ENCODE data around the gene SNX10. TPM values are rescaled to one million over a fixed set of nuclear protein-coding genes. Genes with fewer than 3 reads are reported as not detected.
A peak's percentile ranks its signal among the peaks of the same experiment; 100 is the strongest.

Gene SNX10
- total and polyA plus RNA-seq, 2 donors (not counting 1 experiment from before 2014, with no cell fraction given): under 0.01 to 0.41 TPM

DNA sequence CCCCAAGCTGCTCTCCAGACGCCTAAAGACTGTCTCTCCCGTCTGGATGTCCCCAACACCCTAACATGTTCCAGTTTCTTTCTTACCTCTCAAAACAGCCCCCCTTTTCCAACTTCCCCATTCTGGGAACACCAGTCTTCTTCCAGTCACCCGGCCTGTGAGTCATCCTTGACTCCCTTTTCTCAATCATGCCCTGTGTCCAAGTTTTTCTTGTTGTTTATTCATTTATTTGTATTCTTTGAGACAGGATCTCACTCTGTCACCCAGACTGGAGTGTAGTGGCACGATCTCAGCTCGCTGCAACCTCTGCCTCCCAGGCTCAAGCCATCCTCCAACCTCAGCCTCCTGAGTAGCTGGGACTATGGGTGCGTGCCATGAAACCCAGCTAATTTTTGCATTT, 15.6 kb downstream of the SNX10 start:
- no peaks in the 10 kb centered on the region for H3K36me3 ChIP-seq (ENCODE audit: control insufficient read depth, insufficient read depth, low read length)
- H4K20me1 ChIP-seq (ENCODE audit: control insufficient read depth, extremely low read depth, insufficient read depth, low read length): no peaks in the 10 kb centered on the region
- H3K79me2 ChIP-seq (ENCODE audit: control insufficient read depth, insufficient read depth, low read length): no peaks in the 10 kb centered on the region
- no peak for TF ChIP-seq EZH2 (IDR thresholded peaks at IDR 0.05; ENCODE audit: low read length, missing control alignments)
- H3K4me1 ChIP-seq (ENCODE audit: control insufficient read depth, extremely low read depth, insufficient read depth, low read length): no peaks in the 10 kb centered on the region
- H2AFZ ChIP-seq (ENCODE audit: low read length): no peak overlapping the region
- H3K27me3 ChIP-seq (ENCODE audit: control insufficient read depth, insufficient read depth, low read length): no peaks in the 10 kb centered on the region
- H3K9ac ChIP-seq (ENCODE audit: insufficient read depth, low read length): no peak overlapping the region
- H3K9me3 ChIP-seq (ENCODE audit: control insufficient read depth, insufficient read depth, low read depth, low read length): no peaks in the 10 kb centered on the region
- no peak overlapping the region for H3K4me3 ChIP-seq (replicated peaks in 1 of 4; ENCODE audit: control extremely low read depth in 1 of 4, insufficient read depth in 1 of 4, low read depth in 3 of 4, low read length in 4 of 4)
- peak; percentile 26 to 56 for DNase-seq (ENCODE audit: low read depth in 2 of 2)
- H3K4me2 ChIP-seq (ENCODE audit: extremely low read depth, insufficient read depth, low read length): no peak overlapping the region
- no peak overlapping the region for H3K27ac ChIP-seq (ENCODE audit: insufficient read depth, low read length)

DNA sequence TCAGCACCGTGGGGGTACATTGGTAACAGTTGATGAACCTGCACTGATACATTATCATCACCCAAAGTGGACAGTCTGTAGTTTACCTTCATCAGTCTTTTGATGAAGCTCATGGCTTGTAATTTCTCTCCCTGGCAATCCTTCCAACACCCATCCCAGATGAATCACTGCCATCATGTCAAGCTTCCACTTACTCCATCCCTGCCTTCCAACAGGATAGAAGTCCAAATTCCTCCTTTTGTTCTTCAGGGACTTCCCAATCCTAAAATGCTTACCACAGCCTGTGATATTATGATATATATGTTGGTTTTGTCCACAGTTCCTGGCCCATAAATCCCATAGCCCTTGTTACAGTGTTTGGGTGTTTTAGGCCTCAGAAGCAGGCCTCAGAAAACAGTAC, 16.1 kb downstream of the SNX10 start:
- Histone ChIP-seq H3K4me2 (ENCODE audit: extremely low read depth, insufficient read depth, low read length) (no peak overlapping the region), H3K9ac (ENCODE audit: insufficient read depth, low read length) (no peak overlapping the region), H3K4me1 (ENCODE audit: control insufficient read depth, extremely low read depth, insufficient read depth, low read length) (no peaks in the 10 kb centered on the region), H4K20me1 (ENCODE audit: control insufficient read depth, extremely low read depth, insufficient read depth, low read length) (no peaks in the 10 kb centered on the region), H3K79me2 (ENCODE audit: control insufficient read depth, insufficient read depth, low read length) (no peaks in the 10 kb centered on the region), H3K9me3 (ENCODE audit: control insufficient read depth, insufficient read depth, low read depth, low read length) (no peaks in the 10 kb centered on the region), H3K27ac (ENCODE audit: insufficient read depth, low read length) (no peak overlapping the region), H3K4me3 (replicated peaks in 1 of 4; ENCODE audit: control extremely low read depth in 1 of 4, insufficient read depth in 1 of 4, low read depth in 3 of 4, low read length in 4 of 4) (no peak overlapping the region), H3K36me3 (ENCODE audit: control insufficient read depth, insufficient read depth, low read length) (no peaks in the 10 kb centered on the region), H2AFZ (ENCODE audit: low read length) (no peak overlapping the region), H3K27me3 (ENCODE audit: control insufficient read depth, insufficient read depth, low read length) (no peaks in the 10 kb centered on the region)
- DNase-seq (ENCODE audit: low read depth in 2 of 2): no peak
- TF ChIP-seq EZH2 (IDR thresholded peaks at IDR 0.05; ENCODE audit: low read length, missing control alignments): no peak
- no peak for TF ChIP-seq CTCF (conservative IDR thresholded peaks at IDR 0.05 in 1 of 2, IDR thresholded peaks at IDR 0.05 in 1 of 2; ENCODE audit: low read depth in 1 of 2, low read length in 2 of 2)

GRCh38 chr7:26308551-26308950, 16.9 kb downstream of the SNX10 start:
- DNase-seq (ENCODE audit: low read depth in 2 of 2): no peak
- Histone ChIP-seq H3K36me3 (ENCODE audit: control insufficient read depth, insufficient read depth, low read length) (no peaks in the 10 kb centered on the region), H3K9me3 (ENCODE audit: control insufficient read depth, insufficient read depth, low read depth, low read length) (no peaks in the 10 kb centered on the region), H3K79me2 (ENCODE audit: control insufficient read depth, insufficient read depth, low read length) (no peaks in the 10 kb centered on the region), H3K4me1 (ENCODE audit: control insufficient read depth, extremely low read depth, insufficient read depth, low read length) (no peaks in the 10 kb centered on the region), H3K27ac (ENCODE audit: insufficient read depth, low read length) (no peak overlapping the region), H3K4me2 (ENCODE audit: extremely low read depth, insufficient read depth, low read length) (no peak overlapping the region), H3K27me3 (ENCODE audit: control insufficient read depth, insufficient read depth, low read length) (no peaks in the 10 kb centered on the region), H3K9ac (ENCODE audit: insufficient read depth, low read length) (no peak overlapping the region), H4K20me1 (ENCODE audit: control insufficient read depth, extremely low read depth, insufficient read depth, low read length) (no peaks in the 10 kb centered on the region), H2AFZ (ENCODE audit: low read length) (no peak overlapping the region), H3K4me3 (replicated peaks in 1 of 4; ENCODE audit: control extremely low read depth in 1 of 4, insufficient read depth in 1 of 4, low read depth in 3 of 4, low read length in 4 of 4) (no peak overlapping the region)
- TF ChIP-seq CTCF (conservative IDR thresholded peaks at IDR 0.05 in 1 of 2, IDR thresholded peaks at IDR 0.05 in 1 of 2; ENCODE audit: low read depth in 1 of 2, low read length in 2 of 2) (no peak), EZH2 (IDR thresholded peaks at IDR 0.05; ENCODE audit: low read length, missing control alignments) (no peak)

Measured in fibroblast of lung (primary cell).